Activated CD4-positive, alpha-beta memory T cell treated with anti-CD3 and anti-CD28 coated beads, Interleukin-2, amount 10 ng/mL, durations not matched to agents 7 days and 5 days (primary cell): Measurements from ENCODE around the gene ZNF277. TPM values are rescaled to one million over a fixed set of nuclear protein-coding genes. Genes with fewer than 3 reads are reported as not detected.

Experiments
- CTCF ChIA-PET: fragments of 350-600 bp; sonication (Branson Sonifier 250); formaldehyde crosslinking; loops from one replicate; lab custom pipeline; 2021; ENCODE audit warnings: antibody characterized with exemption, inconsistent platforms; lab: Charles Lee
- POLR2A ChIA-PET: fragments of 350-600 bp; sonication (Branson Sonifier 250); formaldehyde crosslinking; loops from one replicate; lab custom pipeline; 2021; ENCODE audit warnings: antibody characterized with exemption; lab: Charles Lee
- DNase-seq: peaks from one replicate; pipeline ENCODE4 v3.0.0-alpha.2; 2020
- H3K27ac Mint-ChIP-seq: one replicate; pipeline ENCODE4 v1.8.0; 2021; ENCODE audit warnings: mild to moderate bottlenecking, mixed read lengths
- H3K27me3 Mint-ChIP-seq: one replicate; pipeline ENCODE4 v1.8.0; 2021; ENCODE audit warnings: mixed read lengths
- H3K36me3 Mint-ChIP-seq: one replicate; pipeline ENCODE4 v1.8.0; 2021; ENCODE audit warnings: low read depth, mixed read lengths
- H3K4me1 Mint-ChIP-seq: one replicate; pipeline ENCODE4 v1.8.0; 2021; ENCODE audit warnings: mixed read lengths
- H3K4me3 Mint-ChIP-seq: one replicate; pipeline ENCODE4 v1.8.0; 2021; ENCODE audit warnings: mild to moderate bottlenecking, mixed read lengths
- H3K9me3 Mint-ChIP-seq: one replicate; pipeline ENCODE4 v1.8.0; 2021; ENCODE audit warnings: mixed read lengths
- total RNA-seq, 2 experiments: library from RNA; stranded (reverse); gene quantifications; one replicate each; pipeline ENCODE4 v1.2.3, GENCODE V29; 2021

The ZNF277 gene
- total RNA-seq, 2 experiments from 2014 or later: 27.4 to 27.6 TPM

GRCh38 chr7:112279042-112279441 lies 72.5 kb downstream of the ZNF277 start:
- CTCF ChIA-PET: no interaction called here
- no peaks in the 10 kb centered on the region for H3K36me3 Mint-ChIP-seq
- POLR2A ChIA-PET: no interaction called here
- no peak overlapping the region for H3K4me3 Mint-ChIP-seq
- no peaks in the 10 kb centered on the region for H3K27me3 Mint-ChIP-seq
- H3K9me3 Mint-ChIP-seq: no peaks in the 10 kb centered on the region
- H3K4me1 Mint-ChIP-seq: no peaks in the 10 kb centered on the region
- no peak overlapping the region for H3K27ac Mint-ChIP-seq
- DNase-seq: no peak

DNA sequence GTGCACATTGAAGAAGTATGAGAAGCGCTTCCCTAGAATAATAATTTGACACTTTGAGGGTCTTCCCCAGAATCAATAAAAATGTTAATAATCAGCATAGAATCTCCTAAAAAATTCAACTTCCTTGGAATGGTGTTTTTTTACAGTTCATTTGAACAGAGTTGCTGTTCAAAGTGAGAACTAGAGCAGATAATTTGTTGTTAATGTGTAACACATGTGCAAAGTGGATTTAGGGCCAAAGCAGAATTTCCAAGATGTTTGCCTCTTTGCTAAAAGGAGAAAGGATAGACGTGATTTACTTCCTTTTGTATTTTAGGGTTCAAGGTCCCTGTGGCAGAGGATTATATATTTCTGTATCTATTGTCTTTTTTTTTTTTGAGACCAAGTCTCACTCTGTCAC lies 73.8 kb downstream of the ZNF277 start:
- Mint-ChIP-seq H3K36me3 (no peaks in the 10 kb centered on the region), H3K4me1 (no peaks in the 10 kb centered on the region), H3K27ac (no peak overlapping the region), H3K9me3 (no peaks in the 10 kb centered on the region), H3K4me3 (no peak overlapping the region), H3K27me3 (no peaks in the 10 kb centered on the region)
- POLR2A ChIA-PET: no interaction called here
- DNase-seq: no peak
- CTCF ChIA-PET: interaction anchor here (0.6 kb wide), 1 partner anchor 1095 kb away, joined by 3 read pairs; no protein-coding TSS in a partner anchor

DNA sequence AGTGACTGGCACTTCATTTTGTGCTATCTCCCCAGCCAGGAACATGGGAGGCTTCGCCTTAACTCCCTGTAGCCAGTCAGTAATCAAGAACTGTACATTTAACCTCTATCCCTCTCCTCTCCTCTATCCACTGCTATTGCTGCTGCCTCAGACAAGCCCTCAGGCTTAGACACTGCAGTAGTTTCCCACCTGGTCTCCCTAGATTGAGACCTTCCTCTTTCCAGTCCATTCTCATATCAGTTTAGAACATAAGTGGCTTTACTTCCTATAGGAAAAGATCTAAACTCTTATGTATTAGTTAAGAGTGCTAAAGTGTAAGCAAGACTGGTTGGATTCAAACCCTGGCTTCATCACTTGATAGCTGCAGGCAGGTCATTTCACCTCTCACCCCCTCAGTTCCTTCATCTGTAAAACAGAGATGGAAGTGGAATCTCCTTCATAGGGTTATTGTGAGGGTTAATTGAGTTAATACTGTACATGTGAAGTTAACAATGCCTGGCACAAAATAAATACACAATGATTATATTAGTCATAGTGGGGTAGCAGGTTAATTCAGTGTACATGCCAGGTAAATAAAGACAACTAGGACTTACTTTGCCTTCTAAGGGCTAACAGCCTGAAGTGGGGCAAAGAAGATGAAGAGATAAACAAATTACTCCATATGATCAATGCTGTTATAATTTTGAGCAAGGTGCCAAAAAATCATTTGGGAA lies 76.1 kb downstream of the ZNF277 start:
- no peaks in the 10 kb centered on the region for H3K36me3 Mint-ChIP-seq
- H3K27me3 Mint-ChIP-seq: no peaks in the 10 kb centered on the region
- peaks cover 8% of the 10 kb centered on the region for H3K4me1 Mint-ChIP-seq
- H3K9me3 Mint-ChIP-seq: no peaks in the 10 kb centered on the region
- DNase-seq: no peak
- no peak overlapping the region for H3K4me3 Mint-ChIP-seq
- ChIA-PET CTCF (no interaction called here), POLR2A (no interaction called here)
- no peak overlapping the region for H3K27ac Mint-ChIP-seq

- no peak overlapping the region for H3K27ac Mint-ChIP-seq
- H3K27me3 Mint-ChIP-seq: no peaks in the 10 kb centered on the region
- no peaks in the 10 kb centered on the region for H3K9me3 Mint-ChIP-seq
- H3K36me3 Mint-ChIP-seq: peaks cover 4% of the 10 kb centered on the region
- no peak for DNase-seq
- no peak overlapping the region for H3K4me3 Mint-ChIP-seq
- peaks cover 8% of the 10 kb centered on the region for H3K4me1 Mint-ChIP-seq
- ChIA-PET POLR2A (no interaction called here), CTCF (no interaction called here)
Measured at GRCh38 chr7:112283382-112283910, 77.0 kb downstream of the ZNF277 start.

DNA sequence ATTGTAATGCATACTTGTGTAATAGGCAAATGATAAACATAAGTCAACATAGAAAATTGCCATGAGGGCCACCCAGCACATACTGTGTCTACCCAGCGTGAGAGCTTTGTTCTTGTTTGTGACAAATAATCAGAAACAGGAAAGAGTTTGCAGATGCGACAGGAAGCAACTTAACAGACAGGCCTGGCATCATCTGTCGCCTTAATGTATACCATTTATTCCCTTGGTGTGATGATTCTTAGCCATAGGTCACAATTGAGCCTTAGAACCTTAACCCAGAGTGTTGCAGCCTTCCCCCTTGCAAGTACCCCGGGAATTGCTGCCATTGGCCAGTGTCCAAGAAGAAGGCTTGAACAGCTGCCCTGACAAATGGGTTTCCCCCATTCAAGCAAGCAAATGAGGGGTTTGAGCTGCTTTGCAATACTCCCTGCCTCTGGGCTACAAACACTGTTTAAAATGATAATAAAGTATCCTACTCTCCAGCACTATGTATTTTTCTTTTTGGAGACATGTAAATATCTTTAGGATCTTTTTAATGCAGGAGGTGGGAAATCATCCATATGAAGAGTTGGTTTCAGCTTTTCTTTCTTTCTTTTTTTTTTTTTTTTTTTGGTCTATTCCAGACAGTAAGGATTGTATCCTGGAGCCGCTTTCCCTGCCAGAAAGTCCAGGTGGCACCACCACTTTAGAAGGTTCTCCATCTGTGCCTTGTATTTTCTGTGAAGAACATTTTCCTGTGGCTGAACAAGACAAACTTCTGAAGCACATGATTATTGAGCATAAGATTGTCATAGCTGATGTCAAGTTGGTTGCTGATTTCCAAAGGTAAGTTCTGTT lies 80.0 kb downstream of the ZNF277 start:
- no peak overlapping the region for H3K4me3 Mint-ChIP-seq
- H3K27me3 Mint-ChIP-seq: no peaks in the 10 kb centered on the region
- no peak for DNase-seq
- CTCF ChIA-PET: no interaction called here
- H3K9me3 Mint-ChIP-seq: no peaks in the 10 kb centered on the region
- peaks cover 4% of the 10 kb centered on the region for H3K36me3 Mint-ChIP-seq
- no peak overlapping the region for H3K27ac Mint-ChIP-seq
- POLR2A ChIA-PET: no interaction called here
- peaks cover 8% of the 10 kb centered on the region for H3K4me1 Mint-ChIP-seq

DNA sequence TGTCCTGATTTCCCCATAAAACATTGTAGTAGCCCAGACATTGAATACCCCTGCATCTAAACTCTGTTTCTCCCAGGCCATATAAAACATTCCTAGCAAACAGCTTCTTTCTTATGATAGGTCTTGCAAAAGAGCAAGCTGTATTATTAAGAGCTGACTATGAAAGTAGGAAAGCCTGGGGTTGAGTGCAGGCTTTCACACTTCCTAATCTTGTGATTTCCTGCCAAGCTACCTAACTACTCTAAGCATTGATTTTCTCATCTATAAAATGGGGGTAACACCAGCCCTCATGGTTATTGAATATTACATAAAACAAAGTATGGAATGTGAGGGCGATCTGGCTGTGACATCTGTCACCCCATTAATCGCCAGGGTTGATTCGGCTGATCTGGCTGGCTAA lies 81.8 kb downstream of the ZNF277 start:
- no peak overlapping the region for H3K4me3 Mint-ChIP-seq
- H3K9me3 Mint-ChIP-seq: no peaks in the 10 kb centered on the region
- POLR2A ChIA-PET: no interaction called here
- CTCF ChIA-PET: no interaction called here
- no peak overlapping the region for H3K27ac Mint-ChIP-seq
- H3K27me3 Mint-ChIP-seq: no peaks in the 10 kb centered on the region
- peaks cover 8% of the 10 kb centered on the region for H3K4me1 Mint-ChIP-seq
- DNase-seq: no peak
- peaks cover 4% of the 10 kb centered on the region for H3K36me3 Mint-ChIP-seq

- CTCF ChIA-PET: no interaction called here
- no peaks in the 10 kb centered on the region for H3K9me3 Mint-ChIP-seq
- POLR2A ChIA-PET: no interaction called here
Measured at GRCh38 chr7:112290065-112290464, 83.6 kb downstream of the ZNF277 start.

DNA sequence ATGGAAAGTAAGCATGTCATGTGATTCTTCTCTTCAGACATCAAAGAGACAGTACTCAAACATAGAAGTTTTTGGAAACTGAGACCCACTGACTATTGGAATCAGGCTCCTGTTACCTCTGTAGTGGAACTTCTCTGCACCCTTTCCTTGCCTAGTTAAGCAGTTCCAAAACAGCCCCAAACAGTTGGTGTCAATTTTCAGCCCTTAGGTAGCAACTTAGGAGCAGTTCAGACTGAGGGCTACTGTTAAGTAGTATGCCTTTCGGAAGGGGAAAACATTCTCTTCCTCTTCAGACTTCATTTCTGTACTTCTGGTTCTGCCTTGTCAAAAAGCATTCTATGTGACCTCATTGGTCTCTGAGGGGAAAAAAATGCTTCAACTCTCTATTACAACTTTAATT lies 85.7 kb downstream of the ZNF277 start:
- no peak for DNase-seq
- H3K4me1 Mint-ChIP-seq: no peaks in the 10 kb centered on the region
- POLR2A ChIA-PET: no interaction called here
- H3K9me3 Mint-ChIP-seq: no peaks in the 10 kb centered on the region
- peaks cover 4% of the 10 kb centered on the region for H3K36me3 Mint-ChIP-seq
- no peaks in the 10 kb centered on the region for H3K27me3 Mint-ChIP-seq
- H3K4me3 Mint-ChIP-seq: no peak overlapping the region
- H3K27ac Mint-ChIP-seq: no peak overlapping the region
- CTCF ChIA-PET: no interaction called here

More at GRCh38 chr7:112290065-112290464, 83.6 kb downstream of the ZNF277 start:
- Mint-ChIP-seq H3K27ac (no peak overlapping the region), H3K4me1 (peaks cover 8% of the 10 kb centered on the region), H3K36me3 (peaks cover 4% of the 10 kb centered on the region), H3K27me3 (no peaks in the 10 kb centered on the region), H3K4me3 (no peak overlapping the region)
- no peak for DNase-seq

GRCh38 chr7:112293416-112293815 lies 86.9 kb downstream of the ZNF277 start:
- H3K36me3 Mint-ChIP-seq: no peaks in the 10 kb centered on the region
- H3K27me3 Mint-ChIP-seq: no peaks in the 10 kb centered on the region
- no peak for DNase-seq
- no peaks in the 10 kb centered on the region for H3K4me1 Mint-ChIP-seq
- H3K9me3 Mint-ChIP-seq: no peaks in the 10 kb centered on the region
- CTCF ChIA-PET: interaction anchor here (0.7 kb wide), 1 partner anchor 1311 kb away, joined by 4 read pairs; no protein-coding TSS in a partner anchor
- no peak overlapping the region for H3K27ac Mint-ChIP-seq
- no peak overlapping the region for H3K4me3 Mint-ChIP-seq
- POLR2A ChIA-PET: no interaction called here

- ChIA-PET CTCF (no interaction called here), POLR2A (interaction anchor here (1.3 kb wide), 1 partner anchor 154 kb away, joined by 3 read pairs; the partner anchor contains the start of gene IFRD1)
- no peak overlapping the region for H3K4me3 Mint-ChIP-seq
- H3K4me1 Mint-ChIP-seq: no peaks in the 10 kb centered on the region
- peaks cover 3% of the 10 kb centered on the region for H3K36me3 Mint-ChIP-seq
- DNase-seq: no peak
- no peak overlapping the region for H3K27ac Mint-ChIP-seq
- no peaks in the 10 kb centered on the region for H3K9me3 Mint-ChIP-seq
- no peaks in the 10 kb centered on the region for H3K27me3 Mint-ChIP-seq
Measured at GRCh38 chr7:112296432-112296831, 89.9 kb downstream of the ZNF277 start.

GRCh38 chr7:112297681-112298080 lies 91.2 kb downstream of the ZNF277 start:
- H3K27ac Mint-ChIP-seq: no peak overlapping the region
- POLR2A ChIA-PET: no interaction called here
- no peak for DNase-seq
- no peaks in the 10 kb centered on the region for H3K27me3 Mint-ChIP-seq
- peaks cover 3% of the 10 kb centered on the region for H3K36me3 Mint-ChIP-seq
- peaks cover 3% of the 10 kb centered on the region for H3K4me1 Mint-ChIP-seq
- H3K9me3 Mint-ChIP-seq: no peaks in the 10 kb centered on the region
- CTCF ChIA-PET: no interaction called here
- no peak overlapping the region for H3K4me3 Mint-ChIP-seq

- Mint-ChIP-seq H3K27ac (no peak overlapping the region), H3K36me3 (peaks cover 3% of the 10 kb centered on the region), H3K9me3 (no peaks in the 10 kb centered on the region), H3K4me1 (peaks cover 4% of the 10 kb centered on the region), H3K4me3 (no peak overlapping the region), H3K27me3 (no peaks in the 10 kb centered on the region)
- CTCF ChIA-PET: no interaction called here
- POLR2A ChIA-PET: no interaction called here
- no peak for DNase-seq
Measured at GRCh38 chr7:112298543-112299100, 92.1 kb downstream of the ZNF277 start.

- ChIA-PET CTCF (no interaction called here), POLR2A (no interaction called here)
- Mint-ChIP-seq H3K27ac (no peak overlapping the region), H3K9me3 (no peaks in the 10 kb centered on the region), H3K4me1 (peaks cover 4% of the 10 kb centered on the region), H3K36me3 (peaks cover 3% of the 10 kb centered on the region), H3K27me3 (no peaks in the 10 kb centered on the region), H3K4me3 (no peak overlapping the region)
- no peak for DNase-seq
Measured at GRCh38 chr7:112300072-112300471, 93.6 kb downstream of the ZNF277 start.
